HCT116 (cell line): ENCODE measurements around the gene PXMP4. TPM values are rescaled to one million over a fixed set of nuclear protein-coding genes. Genes with fewer than 3 reads are reported as not detected.

ENCODE experiments used
- ATAC-seq: fragments of 200-7000 bp; cut with Tn5 transposase; 2 replicates; pipeline ENCODE4 v1.9.1; 2020; ENCODE audit warnings: mild to moderate bottlenecking, moderate library complexity
- BruUV-seq: library from RNA; stranded (reverse); fragments of 400-500 nt; replicated peaks from 2 replicates; lab custom pipeline; 2021; lab: Mats Ljungman, UMichigan
- CTCF ChIA-PET: fragments of 300-600 bp; sonication (Branson Sonifier 250); formaldehyde crosslinking; loops from one replicate; lab custom pipeline; 2021; ENCODE audit warnings: antibody characterized with exemption; lab: Charles Lee
- POLR2A ChIA-PET: fragments of 300-600, 350-600 bp; sonication (Branson Sonifier 250); formaldehyde crosslinking; loops from one replicate; lab custom pipeline; 2021; ENCODE audit warnings: antibody characterized with exemption; lab: Charles Lee
- RAD21 ChIA-PET, 2 experiments: fragments of 300-600 bp; sonication (Branson Sonifier 250); formaldehyde crosslinking; loops; one replicate each; lab custom pipeline; 2023; ENCODE audit warnings: low total read pairs in 2 of 2; ENCODE audit not compliant: uncharacterized antibody in 2 of 2, unreplicated experiment in 2 of 2, low non-redundant PET in 1 of 2; lab: Charles Lee
- DNase-seq: peaks from one replicate; pipeline ENCODE4 v3.0.0-alpha.2; 2010; ENCODE audit warnings: low read depth, low spot score
- H2AFZ ChIP-seq: fragments of 200-600 bp; shearing (Covaris generic), sonication (generic); 2 replicates; pipeline ENCODE4 v1.6.1; 2017; ENCODE audit warnings: low read depth, mixed run types, mixed read lengths, antibody characterized with exemption, low read length; ENCODE audit not compliant: poor library complexity, severe bottlenecking
- H3K27ac ChIP-seq: 2 replicates; pipeline ENCODE4 v1.5.1; 2012; ENCODE audit warnings: low read depth, low read length
- H3K27me3 ChIP-seq: fragments of 200-600 bp; sonication (generic); 2 replicates; pipeline ENCODE4 v1.6.1; 2016; ENCODE audit warnings: mixed run types, low read length, mixed read lengths; ENCODE audit not compliant: insufficient read depth
- H3K36me3 ChIP-seq, 2 experiments: fragments of 200-500 bp in 1 of 2; fragments of 200-600 bp in 1 of 2; sonication (Bioruptor generic) in 1 of 2; sonication (generic) in 1 of 2; 2 replicates each; pipeline versions ENCODE4 v1.5.1 to v1.6.1; 2014 to 2016; ENCODE audit warnings: low read length in 2 of 2, inconsistent platforms in 1 of 2, mixed read lengths in 1 of 2, mixed run types in 1 of 2; ENCODE audit not compliant: insufficient read depth in 2 of 2, control insufficient read depth in 1 of 2
- H3K4me1 ChIP-seq, 2 experiments: fragments of 200-600 bp in 1 of 2; sonication (generic) in 1 of 2; 2 replicates each; pipeline versions ENCODE4 v1.5.1 to v1.6.1; 2012 to 2017; ENCODE audit warnings: low read length in 2 of 2, inconsistent platforms in 1 of 2, mild to moderate bottlenecking in 1 of 2, mixed read lengths in 1 of 2, mixed run types in 1 of 2, moderate library complexity in 1 of 2; ENCODE audit not compliant: insufficient read depth in 2 of 2, control insufficient read depth in 1 of 2
- H3K4me2 ChIP-seq: fragments of 200-600 bp; sonication (generic); 2 replicates; pipeline ENCODE4 v1.6.1; 2017; ENCODE audit warnings: mixed run types, low read length, mixed read lengths
- H3K4me3 ChIP-seq, 2 experiments: fragments of 200-600 bp in 1 of 2; sonication (generic) in 1 of 2; replicated peaks in 1 of 2; 2 replicates each; pipeline ENCODE4 v1.5.1; 2011 to 2016; ENCODE audit warnings: low read length in 2 of 2, control low read depth in 1 of 2, low read depth in 1 of 2, mild to moderate bottlenecking in 1 of 2, mixed read lengths in 1 of 2, mixed run types in 1 of 2
- H3K79me2 ChIP-seq: fragments of 200-600 bp; sonication (generic); 2 replicates; pipeline ENCODE4 v1.6.1; 2017; ENCODE audit warnings: mild to moderate bottlenecking, mixed run types, low read length, moderate library complexity, mixed read lengths; ENCODE audit not compliant: insufficient read depth
- H3K9ac ChIP-seq: fragments of 200-600 bp; sonication (generic); 2 replicates; pipeline ENCODE4 v1.6.1; 2016; ENCODE audit warnings: low read length, mixed read lengths
- H3K9me2 ChIP-seq: fragments of 200-600 bp; sonication (generic), shearing (Covaris generic); 2 replicates; pipeline ENCODE4 v1.6.1; 2017; ENCODE audit warnings: mixed run types, mild to moderate bottlenecking, moderate library complexity; ENCODE audit not compliant: insufficient read depth
- H3K9me3 ChIP-seq, 2 experiments: fragments of 200-500 bp in 1 of 2; fragments of 200-600 bp in 1 of 2; sonication (Bioruptor generic) in 1 of 2; sonication (generic) in 1 of 2; 2 replicates each; pipeline ENCODE4 v1.6.1; 2014 to 2017; ENCODE audit warnings: low read length in 2 of 2, mixed read lengths in 2 of 2, inconsistent platforms in 1 of 2, low read depth in 1 of 2, mild to moderate bottlenecking in 1 of 2, mixed run types in 1 of 2, moderate library complexity in 1 of 2; ENCODE audit not compliant: control insufficient read depth in 1 of 2, insufficient read depth in 1 of 2
- H4K20me1 ChIP-seq: fragments of 200-600 bp; sonication (generic), shearing (Covaris generic); 2 replicates; pipeline ENCODE4 v1.6.1; 2017; ENCODE audit warnings: mixed run types, mild to moderate bottlenecking, moderate library complexity; ENCODE audit not compliant: insufficient read depth
- ATF3 ChIP-seq: IDR thresholded peaks from 2 replicates; pipeline ENCODE4 v1.6.1; 2012
- CEBPB ChIP-seq: IDR thresholded peaks from 2 replicates; pipeline ENCODE4 v1.6.1; 2012; ENCODE audit warnings: low read depth
- EGR1 ChIP-seq: IDR thresholded peaks from 2 replicates; pipeline ENCODE4 v1.6.1; 2012; ENCODE audit warnings: low read depth
- EZH2 ChIP-seq: fragments of 200-600 bp; sonication (generic); IDR thresholded peaks from 2 replicates; pipeline ENCODE4 v1.6.1; 2017; ENCODE audit warnings: antibody characterized with exemption, mixed run types
- EZH2phosphoT487 ChIP-seq: fragments of 200-600 bp; IDR thresholded peaks from 2 replicates; pipeline ENCODE4 v1.6.1; 2018; ENCODE audit warnings: antibody characterized with exemption, borderline replicate concordance
- JUND ChIP-seq: IDR thresholded peaks from 2 replicates; pipeline ENCODE4 v1.6.1; 2012
- POLR2A ChIP-seq: IDR thresholded peaks from 2 replicates; pipeline ENCODE4 v1.7.0; 2011; ENCODE audit warnings: borderline replicate concordance; ENCODE audit not compliant: insufficient read depth, insufficient read length; ENCODE audit errors: extremely low read depth
- POLR2AphosphoS5 ChIP-seq: IDR thresholded peaks from 2 replicates; pipeline ENCODE4 v1.6.1; 2011; ENCODE audit warnings: mild to moderate bottlenecking, low read depth, low read length, moderate library complexity
- SP1 ChIP-seq: IDR thresholded peaks from 2 replicates; pipeline ENCODE4 v1.6.1; 2012; ENCODE audit warnings: low read depth
- SRF ChIP-seq: IDR thresholded peaks from 2 replicates; pipeline ENCODE4 v1.6.1; 2012; ENCODE audit warnings: low read depth
- TCF7L2 ChIP-seq: IDR thresholded peaks from 2 replicates; pipeline ENCODE4 v1.7.0; 2011; ENCODE audit warnings: borderline replicate concordance, inconsistent platforms; ENCODE audit not compliant: insufficient read depth, insufficient read length; ENCODE audit errors: extremely low read depth
- YY1 ChIP-seq: IDR thresholded peaks from 2 replicates; pipeline ENCODE4 v1.6.1; 2011; ENCODE audit warnings: low read length, low read depth, moderate library complexity, mild to moderate bottlenecking; ENCODE audit not compliant: insufficient replicate concordance; ENCODE audit errors: extremely low read depth
- ZBTB33 ChIP-seq: IDR thresholded peaks from 2 replicates; pipeline ENCODE4 v1.6.1; 2011; ENCODE audit warnings: mild to moderate bottlenecking, low read length, moderate library complexity; ENCODE audit not compliant: insufficient replicate concordance; ENCODE audit errors: extremely low read depth
- ZNF274 ChIP-seq: fragments of 200-500 bp; sonication (Bioruptor generic); IDR thresholded peaks from 2 replicates; pipeline ENCODE4 v1.6.1; 2014; ENCODE audit warnings: mild to moderate bottlenecking, low read depth, low read length, inconsistent platforms
- intact Hi-C: fragments of 100-400 bp; cut with micrococcal nuclease; formaldehyde crosslinking; loops from 2 replicates; pipeline ENCODE4 v1.10.0; 2022
- total RNA-seq: library from RNA; stranded (reverse); gene quantifications from one replicate; pipeline ENCODE4 v1.2.1, GENCODE V29; 2021; ENCODE audit not compliant: unreplicated experiment

Gene PXMP4
- total RNA-seq, 1 experiment from 2014 or later = 9.6 TPM

- Histone ChIP-seq H4K20me1 (no peaks in the 10 kb centered on the region), H3K27ac (no peak overlapping the region), H3K36me3 (no peaks in the 10 kb centered on the region), H3K9ac (no peak overlapping the region), H3K9me2 (no peaks in the 10 kb centered on the region), H3K4me1 (peaks cover 4 to 23% of the 10 kb centered on the region in 2 experiments; a peak in 3 of 4 replicates), H3K27me3 (no peaks in the 10 kb centered on the region), H2AFZ (no peak overlapping the region), H3K4me3 (no peak overlapping the region), H3K79me2 (no peaks in the 10 kb centered on the region), H3K9me3 (no peaks in the 10 kb centered on the region), H3K4me2 (no peak overlapping the region)
- DNase-seq = no peak
- POLR2A ChIA-PET = no interaction called here
- ATAC-seq = no peak
- intact Hi-C loops = no loop called here
- no TSS peak for BruUV-seq
- RAD21 ChIA-PET = no interaction called here
- TF ChIP-seq JUND (no peak), CEBPB (no peak), POLR2A (no peak), ZNF274 (no peak), POLR2AphosphoS5 (no peak)
- CTCF ChIA-PET = no interaction called here
These were observed 6.2 kb downstream of the PXMP4 start for GRCh38 chr20:33713865-33714367.

- Histone ChIP-seq H3K27me3 (no peaks in the 10 kb centered on the region), H3K9me2 (no peaks in the 10 kb centered on the region), H4K20me1 (no peaks in the 10 kb centered on the region), H3K79me2 (no peaks in the 10 kb centered on the region), H3K27ac (0 out of 2 replicates have a peak overlapping the region, but pooled peaks have one; percentile 9), H3K9me3 (no peaks in the 10 kb centered on the region), H2AFZ (no peak overlapping the region), H3K9ac (no peak overlapping the region), H3K4me1 (peaks cover 4 to 23% of the 10 kb centered on the region in 2 experiments; a peak in 3 of 4 replicates), H3K36me3 (0 out of 4 replicates have a peak, but pooled peaks cover 0 to 5% of the 10 kb centered on the region in 2 experiments), H3K4me2 (no peak overlapping the region), H3K4me3 (no peak overlapping the region)
- TF ChIP-seq EGR1 = no peak
- TF ChIP-seq CEBPB = no peak
- no peak for TF ChIP-seq ZBTB33
- no peak for TF ChIP-seq SRF
- TF ChIP-seq TCF7L2 = no peak
- no peak for TF ChIP-seq YY1
- TF ChIP-seq ZNF274 = no peak
- no peak for TF ChIP-seq ATF3
- no peak for TF ChIP-seq EZH2phosphoT487
- no peak for TF ChIP-seq SP1
- no peak for TF ChIP-seq EZH2
- TF ChIP-seq POLR2A = no peak
- ATAC-seq = no peak
- CTCF ChIA-PET = no interaction called here
- POLR2A ChIA-PET = no interaction called here
- intact Hi-C loops = no loop called here
- BruUV-seq = no TSS peak
- DNase-seq = no peak
- RAD21 ChIA-PET = no interaction called here
These were observed 8.7 kb downstream of the PXMP4 start for GRCh38 chr20:33711446-33711738.
